H9 (cell line): ENCODE results near the gene IWS1. TPM values are rescaled to one million over a fixed set of nuclear protein-coding genes. Genes with fewer than 3 reads are reported as not detected.

ENCODE experiments used
- DNase-seq: peaks from one replicate; pipeline ENCODE4 v3.0.0-alpha.2; 2017
- H2AFZ ChIP-seq: one replicate; pipeline ENCODE4 v1.6.1; 2013; ENCODE audit warnings: mild to moderate bottlenecking, low read length, control low read depth, moderate library complexity
- H2AK5ac ChIP-seq: 2 replicates; pipeline ENCODE4 v1.6.1; 2013; ENCODE audit warnings: low read length, control low read depth, mixed read lengths; ENCODE audit not compliant: insufficient read length
- H2BK120ac ChIP-seq: one replicate; pipeline ENCODE4 v1.6.1; 2013; ENCODE audit warnings: low read depth, mild to moderate bottlenecking, low read length, control low read depth, inconsistent platforms; ENCODE audit not compliant: poor library complexity, severe bottlenecking
- H2BK12ac ChIP-seq: 2 replicates; pipeline ENCODE4 v1.6.1; 2013; ENCODE audit warnings: low read length, control low read depth, mixed read lengths, low read depth; ENCODE audit not compliant: insufficient read length
- H2BK15ac ChIP-seq: 2 replicates; pipeline ENCODE4 v1.6.1; 2013; ENCODE audit warnings: low read depth, low read length, control low read depth
- H2BK20ac ChIP-seq: one replicate; pipeline ENCODE4 v1.6.1; 2013; ENCODE audit warnings: low read depth, mild to moderate bottlenecking, low read length, control low read depth, inconsistent platforms; ENCODE audit not compliant: poor library complexity, severe bottlenecking
- H2BK5ac ChIP-seq: 2 replicates; pipeline ENCODE4 v1.6.1; 2013; ENCODE audit warnings: low read length, control low read depth, mixed read lengths; ENCODE audit not compliant: insufficient read length
- H3K14ac ChIP-seq: 2 replicates; pipeline ENCODE4 v1.6.1; 2013; ENCODE audit warnings: low read length, control low read depth; ENCODE audit not compliant: insufficient read depth
- H3K18ac ChIP-seq: 2 replicates; pipeline ENCODE4 v1.6.1; 2013; ENCODE audit warnings: low read depth, mild to moderate bottlenecking, mixed read lengths, low read length, control low read depth; ENCODE audit not compliant: insufficient read length
- H3K23ac ChIP-seq: 2 replicates; pipeline ENCODE4 v1.6.1; 2013; ENCODE audit warnings: low read length, control low read depth, mixed read lengths, low read depth; ENCODE audit not compliant: insufficient read length
- H3K23me2 ChIP-seq: 2 replicates; pipeline ENCODE4 v1.6.1; 2013; ENCODE audit warnings: low read depth, mild to moderate bottlenecking, mixed read lengths, low read length, control low read depth; ENCODE audit not compliant: insufficient read length, poor library complexity, severe bottlenecking
- H3K27ac ChIP-seq: 2 replicates; pipeline ENCODE4 v1.5.1; 2013; ENCODE audit warnings: low read length, control low read depth, mixed read lengths, low read depth; ENCODE audit not compliant: insufficient read length
- H3K27me3 ChIP-seq: 2 replicates; pipeline ENCODE4 v1.6.1; 2013; ENCODE audit warnings: low read length, control low read depth, inconsistent platforms; ENCODE audit not compliant: insufficient read depth
- H3K4ac ChIP-seq: 2 replicates; pipeline ENCODE4 v1.6.1; 2013; ENCODE audit warnings: low read depth, mild to moderate bottlenecking, control low read depth, inconsistent platforms, low read length, moderate library complexity
- H3K4me1 ChIP-seq: 2 replicates; pipeline ENCODE4 v1.6.1; 2013; ENCODE audit warnings: low read length, control low read depth, inconsistent platforms; ENCODE audit not compliant: insufficient read depth
- H3K4me2 ChIP-seq: 2 replicates; pipeline ENCODE4 v1.6.1; 2013; ENCODE audit warnings: low read length, control low read depth, mixed read lengths; ENCODE audit not compliant: insufficient read length, insufficient read depth
- H3K56ac ChIP-seq: 2 replicates; pipeline ENCODE4 v1.6.1; 2013; ENCODE audit warnings: low read depth, mild to moderate bottlenecking, mixed read lengths, low read length, control low read depth; ENCODE audit not compliant: insufficient read length
- H3K79me1 ChIP-seq: 2 replicates; pipeline ENCODE4 v1.6.1; 2013; ENCODE audit warnings: low read depth, mild to moderate bottlenecking, moderate library complexity, low read length, control low read depth, inconsistent platforms; ENCODE audit not compliant: insufficient read depth, poor library complexity, severe bottlenecking
- H3K79me2 ChIP-seq: 2 replicates; pipeline ENCODE4 v1.6.1; 2013; ENCODE audit warnings: low read length, control low read depth, inconsistent platforms; ENCODE audit not compliant: insufficient read depth
- H3K9ac ChIP-seq: 2 replicates; pipeline ENCODE4 v1.6.1; 2013; ENCODE audit warnings: low read length, control low read depth, mixed read lengths; ENCODE audit not compliant: insufficient read length; ENCODE audit errors: extremely low read depth
- H3K9me3 ChIP-seq: one replicate; pipeline ENCODE4 v1.6.1; 2013; ENCODE audit warnings: low read depth, low read length, inconsistent platforms; ENCODE audit not compliant: control insufficient read depth
- H3T11ph ChIP-seq: one replicate; pipeline ENCODE4 v1.6.1; 2013; ENCODE audit warnings: mild to moderate bottlenecking, low read length, control low read depth, inconsistent platforms
- H4K20me1 ChIP-seq: one replicate; pipeline ENCODE4 v1.6.1; 2013; ENCODE audit not compliant: control insufficient read depth, insufficient read length, insufficient read depth
- H4K5ac ChIP-seq: 2 replicates; pipeline ENCODE4 v1.6.1; 2013; ENCODE audit warnings: low read depth, mild to moderate bottlenecking, mixed read lengths, low read length, control low read depth; ENCODE audit not compliant: insufficient read length
- H4K8ac ChIP-seq: replicated peaks from 2 replicates; pipeline ENCODE4 v1.6.1; 2013; ENCODE audit warnings: low read length, control low read depth, mixed read lengths, low read depth; ENCODE audit not compliant: insufficient read length
- H4K91ac ChIP-seq: 2 replicates; pipeline ENCODE4 v1.6.1; 2013; ENCODE audit warnings: low read depth, mild to moderate bottlenecking, moderate library complexity, mixed read lengths, low read length, control low read depth; ENCODE audit not compliant: insufficient read length
- H3K27ac Mint-ChIP-seq, 3 experiments: 2 replicates in 2 of 3; 3 replicates in 1 of 3; pipeline ENCODE4 v1.8.0; 2020 to 2021; ENCODE audit warnings: mixed read lengths in 3 of 3, mild to moderate bottlenecking in 1 of 3, moderate library complexity in 1 of 3
- H3K27me3 Mint-ChIP-seq: 2 replicates; pipeline ENCODE4 v1.8.0; 2021; ENCODE audit warnings: low read depth, mild to moderate bottlenecking, moderate library complexity, mixed read lengths
- H3K36me3 Mint-ChIP-seq, 3 experiments: 2 replicates in 2 of 3; 3 replicates in 1 of 3; pipeline ENCODE4 v1.8.0; 2020 to 2021; ENCODE audit warnings: low read depth in 3 of 3, mixed read lengths in 3 of 3; ENCODE audit not compliant: insufficient read depth in 1 of 3
- H3K4me1 Mint-ChIP-seq, 2 experiments: 2 replicates each; pipeline ENCODE4 v1.8.0; 2020; ENCODE audit warnings: mixed read lengths in 2 of 2
- H3K4me3 Mint-ChIP-seq, 2 experiments: 2 replicates in 1 of 2; 3 replicates in 1 of 2; pipeline ENCODE4 v1.8.0; 2020 to 2021; ENCODE audit warnings: mild to moderate bottlenecking in 2 of 2, mixed read lengths in 2 of 2, moderate library complexity in 1 of 2
- H3K9me3 Mint-ChIP-seq, 2 experiments: 2 replicates in 1 of 2; 3 replicates in 1 of 2; pipeline ENCODE4 v1.8.0; 2020; ENCODE audit warnings: mild to moderate bottlenecking in 2 of 2, mixed read lengths in 2 of 2, moderate library complexity in 1 of 2
- WGBS: extraction: QIAGEN DNeasy Blood & Tissue Kit; methylation state at CpG from one replicate; pipeline ENCODE4 v1.1.7; 2013; ENCODE audit warnings: missing lambda C conversion rate, low lambda C conversion rate, mixed read lengths; ENCODE audit not compliant: insufficient read length; ENCODE audit errors: extremely low coverage; 5-methylcytosine and 5-hydroxymethylcytosine counted together
- total RNA-seq: library from RNA; stranded (reverse); gene quantifications from 2 replicates; pipeline ENCODE4 v1.2.1, GENCODE V29; 2021
- TF ChIP-seq, protein P1 (sequence below): fragments of 200-600 bp; sonication (generic); conservative IDR thresholded peaks from 3 replicates; pipeline ENCODE4 v1.8.0; 2021; ENCODE audit warnings: antibody characterized with exemption, mild to moderate bottlenecking

IWS1 gene
- total RNA-seq, 1 experiment from 2014 or later = 66.2 TPM

DNA sequence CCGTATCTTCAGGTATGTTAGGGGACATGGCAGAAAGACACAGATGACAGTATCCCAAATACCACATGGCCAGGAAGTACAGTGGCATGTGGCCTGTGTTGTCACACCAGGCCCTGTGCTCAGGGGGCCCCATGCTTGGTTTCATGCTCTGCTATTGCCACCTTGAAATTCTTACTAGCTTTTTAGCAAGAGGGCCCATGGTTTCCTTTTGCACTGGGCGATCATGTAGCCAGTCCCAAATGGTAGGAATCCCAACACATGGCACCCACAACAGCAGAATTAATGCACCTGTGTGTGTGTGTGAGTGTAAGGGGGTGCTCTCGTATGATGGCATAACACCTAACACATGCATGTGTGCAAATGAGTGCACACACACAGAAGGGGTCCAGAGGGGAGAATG, 48.4 kb upstream of the IWS1 start:
- no peak for DNase-seq
- Histone ChIP-seq H3K27me3 (no peaks in the 10 kb centered on the region), H4K8ac (no peak overlapping the region), H3K56ac (no peak overlapping the region), H2AFZ (no peak overlapping the region), H3K23ac (no peak overlapping the region), H3K18ac (no peak overlapping the region), H3K9ac (no peak overlapping the region), H2BK5ac (no peak overlapping the region), H3K79me1 (no peaks in the 10 kb centered on the region), H4K20me1 (no peaks in the 10 kb centered on the region), H3K23me2 (no peaks in the 10 kb centered on the region), H2BK15ac (no peak overlapping the region), H3K4me2 (no peak overlapping the region), H3K27ac (no peak overlapping the region), H3T11ph (no peak overlapping the region), H2BK20ac (no peak overlapping the region), H3K79me2 (no peaks in the 10 kb centered on the region), H2AK5ac (no peak overlapping the region), H2BK120ac (no peak overlapping the region), H4K91ac (no peak overlapping the region), H3K9me3 (no peaks in the 10 kb centered on the region), H4K5ac (no peak overlapping the region), H3K4me1 (no peaks in the 10 kb centered on the region), H2BK12ac (no peak overlapping the region), H3K14ac (no peak overlapping the region), H3K4ac (no peak overlapping the region)
- no peaks in the 10 kb centered on the region for H3K9me3 Mint-ChIP-seq
- H3K27ac Mint-ChIP-seq = no peak overlapping the region
- no peak overlapping the region for H3K4me3 Mint-ChIP-seq
- peaks cover 8 to 12% of the 10 kb centered on the region in 2 experiments for H3K4me1 Mint-ChIP-seq
- no CpG with 5 or more reads among the region's 3 CpGs for WGBS
- H3K36me3 Mint-ChIP-seq = no peaks in the 10 kb centered on the region; a peak in 1 of 7 replicates
- TF ChIP-seq, protein P1, sequence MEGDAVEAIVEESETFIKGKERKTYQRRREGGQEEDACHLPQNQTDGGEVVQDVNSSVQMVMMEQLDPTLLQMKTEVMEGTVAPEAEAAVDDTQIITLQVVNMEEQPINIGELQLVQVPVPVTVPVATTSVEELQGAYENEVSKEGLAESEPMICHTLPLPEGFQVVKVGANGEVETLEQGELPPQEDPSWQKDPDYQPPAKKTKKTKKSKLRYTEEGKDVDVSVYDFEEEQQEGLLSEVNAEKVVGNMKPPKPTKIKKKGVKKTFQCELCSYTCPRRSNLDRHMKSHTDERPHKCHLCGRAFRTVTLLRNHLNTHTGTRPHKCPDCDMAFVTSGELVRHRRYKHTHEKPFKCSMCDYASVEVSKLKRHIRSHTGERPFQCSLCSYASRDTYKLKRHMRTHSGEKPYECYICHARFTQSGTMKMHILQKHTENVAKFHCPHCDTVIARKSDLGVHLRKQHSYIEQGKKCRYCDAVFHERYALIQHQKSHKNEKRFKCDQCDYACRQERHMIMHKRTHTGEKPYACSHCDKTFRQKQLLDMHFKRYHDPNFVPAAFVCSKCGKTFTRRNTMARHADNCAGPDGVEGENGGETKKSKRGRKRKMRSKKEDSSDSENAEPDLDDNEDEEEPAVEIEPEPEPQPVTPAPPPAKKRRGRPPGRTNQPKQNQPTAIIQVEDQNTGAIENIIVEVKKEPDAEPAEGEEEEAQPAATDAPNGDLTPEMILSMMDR = no peak
- H3K27me3 Mint-ChIP-seq = no peaks in the 10 kb centered on the region; the same call in 1 of the 2 replicates
